HEK293 (cell line): Measurements from ENCODE around the gene MTMR12.
"Not testable (repeated sequence)": the region's sequence is repeated elsewhere in the genome, so short reads cannot be mapped to it uniquely, and the experiment has no call there.

ENCODE experiments used
- CTCF ChIA-PET: fragments of 350-600 bp; formaldehyde crosslinking; extraction: SDS; loops from one replicate; lab custom pipeline; 2021; ENCODE audit warnings: antibody characterized with exemption; lab: Yijun Ruan, JAX
- POLR2A ChIA-PET: fragments of 300-600 bp; formaldehyde crosslinking; extraction: SDS; loops from one replicate; lab custom pipeline; 2020; ENCODE audit warnings: antibody characterized with exemption, inconsistent platforms; lab: Yijun Ruan, JAX
- H3K27ac ChIP-seq: fragments of 200-500 bp; sonication (Bioruptor generic); 2 replicates; pipeline ENCODE4 v1.5.1; 2014; ENCODE audit warnings: low read depth, low read length, control low read depth, inconsistent platforms; ENCODE audit errors: extremely low read depth
- H3K36me3 ChIP-seq, 2 experiments: fragments of 200-500 bp in 1 of 2; sonication (Bioruptor generic) in 1 of 2; 1 replicate in 1 of 2; 2 replicates in 1 of 2; pipeline ENCODE4 v1.5.1; 2014 to 2017; ENCODE audit warnings: inconsistent platforms in 2 of 2, low read length in 2 of 2; ENCODE audit not compliant: control insufficient read depth in 2 of 2, insufficient read depth in 1 of 2
- H3K4me1 ChIP-seq: fragments of 200-500 bp; sonication (Bioruptor generic); 2 replicates; pipeline ENCODE4 v1.5.1; 2014; ENCODE audit warnings: mild to moderate bottlenecking, low read length, inconsistent platforms; ENCODE audit not compliant: control insufficient read depth, insufficient read depth
- H3K4me3 ChIP-seq: 2 replicates; pipeline ENCODE4 v1.5.1; 2011; ENCODE audit warnings: low read depth, mild to moderate bottlenecking, control low read depth, low read length, moderate library complexity
- H3K9me3 ChIP-seq: fragments of 200-500 bp; sonication (Bioruptor generic); 2 replicates; pipeline ENCODE4 v1.5.1; 2014; ENCODE audit warnings: low read depth, low read length, inconsistent platforms; ENCODE audit not compliant: control insufficient read depth, insufficient read depth
- GLIS1 ChIP-seq: fragments of 450-650 bp; formaldehyde crosslinking; IDR thresholded peaks from 2 replicates; pipeline ENCODE4 v1.5.1; 2016; ENCODE audit warnings: missing biosample characterization, missing genetic modification characterization
- KLF9 ChIP-seq: fragments of 450-650 bp; formaldehyde crosslinking; IDR thresholded peaks from 2 replicates; pipeline ENCODE4 v1.5.1; 2016; ENCODE audit warnings: missing biosample characterization, missing genetic modification characterization, low read depth
- MYNN ChIP-seq: fragments of 450-650 bp; formaldehyde crosslinking; IDR thresholded peaks from 2 replicates; pipeline ENCODE4 v1.5.1; 2016; ENCODE audit warnings: missing biosample characterization, missing genetic modification characterization, borderline replicate concordance
- OSR2 ChIP-seq: fragments of 450-650 bp; formaldehyde crosslinking; IDR thresholded peaks from 2 replicates; pipeline ENCODE4 v1.5.1; 2016; ENCODE audit warnings: missing biosample characterization, missing genetic modification characterization
- TCF7L2 ChIP-seq: IDR thresholded peaks from 2 replicates; pipeline ENCODE4 v1.6.1; 2011; ENCODE audit warnings: low read depth, mild to moderate bottlenecking, inconsistent platforms, low read length, moderate library complexity, borderline replicate concordance
- TSHZ1 ChIP-seq: fragments of 450-650 bp; formaldehyde crosslinking; IDR thresholded peaks from 2 replicates; pipeline ENCODE4 v1.5.1; 2016; ENCODE audit warnings: missing biosample characterization, missing genetic modification characterization, borderline replicate concordance
- ZBTB1 ChIP-seq: fragments of 450-650 bp; formaldehyde crosslinking; IDR thresholded peaks from 2 replicates; pipeline ENCODE4 v1.5.1; 2016; ENCODE audit warnings: missing biosample characterization, missing genetic modification characterization
- ZBTB44 ChIP-seq: fragments of 450-650 bp; IDR thresholded peaks from 2 replicates; pipeline ENCODE4 v1.5.1; 2018; ENCODE audit warnings: missing biosample characterization, mild to moderate bottlenecking, missing genetic modification characterization
- ZEB2 ChIP-seq: fragments of 450-650 bp; formaldehyde crosslinking; IDR thresholded peaks from 2 replicates; pipeline ENCODE4 v1.5.1; 2016; ENCODE audit warnings: missing biosample characterization, missing genetic modification characterization
- ZNF112 ChIP-seq: fragments of 450-650 bp; formaldehyde crosslinking; IDR thresholded peaks from 2 replicates; pipeline ENCODE4 v1.5.0; 2017; ENCODE audit warnings: missing biosample characterization, missing genetic modification characterization
- ZNF175 ChIP-seq: fragments of 450-650 bp; formaldehyde crosslinking; IDR thresholded peaks from 2 replicates; pipeline ENCODE4 v1.5.1; 2016; ENCODE audit warnings: missing biosample characterization, missing genetic modification characterization
- ZNF211 ChIP-seq: fragments of 450-650 bp; formaldehyde crosslinking; IDR thresholded peaks from 2 replicates; pipeline ENCODE4 v1.5.1; 2016; ENCODE audit warnings: low read depth, missing biosample characterization, missing genetic modification characterization
- ZNF23 ChIP-seq: fragments of 450-650 bp; formaldehyde crosslinking; IDR thresholded peaks from 2 replicates; pipeline ENCODE4 v1.5.1; 2016; ENCODE audit warnings: missing biosample characterization, missing genetic modification characterization, borderline replicate concordance
- ZNF24 ChIP-seq: fragments of 450-650 bp; formaldehyde crosslinking; IDR thresholded peaks from 2 replicates; pipeline ENCODE4 v1.5.1; 2016; ENCODE audit warnings: missing biosample characterization, missing genetic modification characterization
- ZNF366 ChIP-seq: fragments of 450-650 bp; formaldehyde crosslinking; conservative IDR thresholded peaks from 2 replicates; pipeline ENCODE4 v1.5.1; 2016; ENCODE audit warnings: missing biosample characterization, missing genetic modification characterization
- ZNF426 ChIP-seq: fragments of 450-650 bp; formaldehyde crosslinking; IDR thresholded peaks from 2 replicates; pipeline ENCODE4 v1.5.1; 2017; ENCODE audit warnings: missing biosample characterization, missing genetic modification characterization, mild to moderate bottlenecking, inconsistent platforms, moderate library complexity
- ZNF621 ChIP-seq: fragments of 450-650 bp; formaldehyde crosslinking; IDR thresholded peaks from 2 replicates; pipeline ENCODE4 v1.5.1; 2017; ENCODE audit warnings: missing biosample characterization, missing genetic modification characterization
- ZNF639 ChIP-seq: fragments of 450-650 bp; formaldehyde crosslinking; IDR thresholded peaks from 2 replicates; pipeline ENCODE4 v1.5.1; 2016; ENCODE audit warnings: missing biosample characterization, missing genetic modification characterization
- ZNF785 ChIP-seq: fragments of 450-650 bp; formaldehyde crosslinking; IDR thresholded peaks from 2 replicates; pipeline ENCODE4 v1.5.1; 2016; ENCODE audit warnings: missing biosample characterization, missing genetic modification characterization
- TF ChIP-seq, protein P1 (sequence below): fragments of 450-650 bp; formaldehyde crosslinking; IDR thresholded peaks from 2 replicates; pipeline ENCODE4 v1.5.1; 2017; ENCODE audit warnings: missing biosample characterization, missing genetic modification characterization

MTMR12 gene

GRCh38 chr5:32281378-32282133 lies 31.2 kb downstream of the MTMR12 start:
- POLR2A ChIA-PET, H3K4me1 ChIP-seq, H3K27ac ChIP-seq, H3K9me3 ChIP-seq, H3K36me3 ChIP-seq, H3K4me3 ChIP-seq: not testable (repeated sequence)
- TF ChIP-seq GLIS1 (tag by site-specific recombination), result peak; percentile 75
- TF ChIP-seq, protein P1, sequence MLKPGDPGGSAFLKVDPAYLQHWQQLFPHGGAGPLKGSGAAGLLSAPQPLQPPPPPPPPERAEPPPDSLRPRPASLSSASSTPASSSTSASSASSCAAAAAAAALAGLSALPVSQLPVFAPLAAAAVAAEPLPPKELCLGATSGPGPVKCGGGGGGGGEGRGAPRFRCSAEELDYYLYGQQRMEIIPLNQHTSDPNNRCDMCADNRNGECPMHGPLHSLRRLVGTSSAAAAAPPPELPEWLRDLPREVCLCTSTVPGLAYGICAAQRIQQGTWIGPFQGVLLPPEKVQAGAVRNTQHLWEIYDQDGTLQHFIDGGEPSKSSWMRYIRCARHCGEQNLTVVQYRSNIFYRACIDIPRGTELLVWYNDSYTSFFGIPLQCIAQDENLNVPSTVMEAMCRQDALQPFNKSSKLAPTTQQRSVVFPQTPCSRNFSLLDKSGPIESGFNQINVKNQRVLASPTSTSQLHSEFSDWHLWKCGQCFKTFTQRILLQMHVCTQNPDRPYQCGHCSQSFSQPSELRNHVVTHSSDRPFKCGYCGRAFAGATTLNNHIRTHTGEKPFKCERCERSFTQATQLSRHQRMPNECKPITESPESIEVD, result 0 out of 2 replicates have a peak, but pooled peaks have one; percentile 15
- CTCF ChIA-PET, result interaction anchor here (0.6 kb wide), 2 partner anchors 31 to 50 kb away, joined by 3 to 4 read pairs; partner anchors contain the start of gene MTMR12

DNA sequence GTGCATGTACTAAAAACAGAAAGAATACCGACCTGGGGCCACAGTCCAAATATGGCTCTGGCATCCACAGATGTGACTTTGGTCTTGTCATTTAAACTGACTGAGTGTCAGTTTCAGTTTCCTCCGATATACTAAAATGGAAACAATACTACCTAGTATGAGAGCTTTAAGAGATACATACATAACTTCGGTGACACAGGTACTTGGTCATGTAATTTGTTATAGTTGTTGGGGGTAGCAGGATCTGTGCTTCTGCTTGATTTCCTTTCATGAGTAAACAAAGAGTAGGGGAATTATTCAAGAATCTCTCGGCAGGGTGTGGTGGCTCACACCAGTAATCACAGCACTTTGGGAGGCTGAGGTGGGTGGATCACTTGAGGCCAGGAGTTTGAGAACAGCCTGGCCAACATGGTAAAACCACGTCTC lies 32.1 kb downstream of the MTMR12 start:
- Histone ChIP-seq H3K4me3 (no peak overlapping the region), H3K4me1 (peaks cover 7% of the 10 kb centered on the region; the same call in 1 of the 2 replicates), H3K9me3 (no peaks in the 10 kb centered on the region), H3K36me3 (no peaks in the 10 kb centered on the region; a peak in 1 of 3 replicates), H3K27ac (no peak overlapping the region)
- TF ChIP-seq ZBTB1 (tag by site-specific recombination), result no peak
- no peak for TF ChIP-seq TSHZ1 (tag by site-specific recombination)
- TF ChIP-seq ZNF23 (tag by site-specific recombination), result no peak
- TF ChIP-seq ZEB2 (tag by site-specific recombination), result no peak
- TF ChIP-seq ZNF639 (tag by site-specific recombination), result no peak
- no peak for TF ChIP-seq ZBTB44 (tag by site-specific recombination)
- TF ChIP-seq KLF9 (tag by site-specific recombination), result no peak
- TF ChIP-seq ZNF112 (tag by site-specific recombination), result no peak
- no peak for TF ChIP-seq ZNF621 (tag by site-specific recombination)
- TF ChIP-seq GLIS1 (tag by site-specific recombination), result no peak
- no peak for TF ChIP-seq ZNF785 (tag by site-specific recombination)
- TF ChIP-seq ZNF175 (tag by site-specific recombination), result no peak
- no peak for TF ChIP-seq ZNF24
- TF ChIP-seq TCF7L2, result no peak
- TF ChIP-seq MYNN (tag by site-specific recombination), result no peak
- no peak for TF ChIP-seq OSR2
- TF ChIP-seq ZNF426 (tag by site-specific recombination), result no peak
- TF ChIP-seq ZNF211, result no peak
- no peak for TF ChIP-seq ZNF366
- CTCF ChIA-PET, result interaction anchor here (0.7 kb wide), 1 partner anchor 341 kb away, joined by 3 read pairs; no protein-coding TSS in a partner anchor
- POLR2A ChIA-PET, result no interaction called here
